SU-DHL-6 (cell line): ENCODE data around the gene RAB26.

Experiments
- H2AFZ ChIP-seq: fragments of 200-600 bp; sonication (generic); 2 replicates; pipeline ENCODE4 v1.6.1; 2014; ENCODE audit warnings: low read depth, mild to moderate bottlenecking, moderate library complexity, mixed read lengths, antibody characterized with exemption, low read length; ENCODE audit not compliant: severe bottlenecking
- H3F3A ChIP-seq: fragments of 200-600 bp; shearing (Covaris generic); 2 replicates; pipeline ENCODE4 v1.6.0; 2016; ENCODE audit warnings: antibody characterized with exemption, mild to moderate bottlenecking; ENCODE audit not compliant: insufficient read depth
- H3K27ac ChIP-seq: fragments of 200-600 bp; sonication (generic); 2 replicates; pipeline ENCODE4 v1.5.1; 2016; ENCODE audit warnings: low read depth, mild to moderate bottlenecking, low read length, moderate library complexity, mixed read lengths
- H3K27me3 ChIP-seq: fragments of 200-600 bp; sonication (generic), shearing (Covaris generic); 2 replicates; pipeline ENCODE4 v1.6.0; 2014; ENCODE audit warnings: mild to moderate bottlenecking, low read length
- H3K36me3 ChIP-seq: fragments of 200-600 bp; sonication (generic); 2 replicates; pipeline ENCODE4 v1.6.1; 2014; ENCODE audit warnings: mild to moderate bottlenecking, low read length, mixed read lengths
- H3K4me2 ChIP-seq: fragments of 300-600, 200-600 bp; shearing (Covaris generic), sonication (generic); 2 replicates; pipeline ENCODE4 v1.6.0; 2014; ENCODE audit warnings: low read length, low read depth, mild to moderate bottlenecking; ENCODE audit not compliant: poor library complexity, severe bottlenecking
- H3K4me3 ChIP-seq: fragments of 200-600 bp; sonication (generic); 2 replicates; pipeline ENCODE4 v1.5.1; 2014; ENCODE audit warnings: antibody characterized with exemption, low read length, mild to moderate bottlenecking, mixed read lengths; ENCODE audit not compliant: insufficient read depth, poor library complexity, severe bottlenecking
- H3K79me2 ChIP-seq: fragments of 200-600 bp; sonication (generic); 2 replicates; pipeline ENCODE4 v1.6.1; 2014; ENCODE audit warnings: mild to moderate bottlenecking, low read length, moderate library complexity; ENCODE audit not compliant: insufficient read depth
- H3K9ac ChIP-seq: fragments of 200-600 bp; sonication (generic); 2 replicates; pipeline ENCODE4 v1.7.0; 2014; ENCODE audit warnings: mild to moderate bottlenecking, low read length
- H3K9me2 ChIP-seq: fragments of 200-600 bp; sonication (generic); replicated peaks from 2 replicates; pipeline ENCODE4 v1.6.1; 2014; ENCODE audit warnings: low read length; ENCODE audit not compliant: insufficient read depth
- H3K9me3 ChIP-seq: fragments of 200-600 bp; sonication (generic); 2 replicates; pipeline ENCODE4 v1.6.1; 2014; ENCODE audit warnings: low read length, mixed read lengths; ENCODE audit not compliant: insufficient read depth
- H4K20me1 ChIP-seq: fragments of 200-600 bp; sonication (generic); 2 replicates; pipeline ENCODE4 v1.6.1; 2014; ENCODE audit warnings: low read depth, mild to moderate bottlenecking, antibody characterized with exemption, low read length, moderate library complexity, mixed read lengths
- EZH2phosphoT487 ChIP-seq: fragments of 200-600 bp; sonication (generic), shearing (Covaris generic); conservative IDR thresholded peaks from 2 replicates; pipeline ENCODE4 v1.6.1; 2018; ENCODE audit warnings: mild to moderate bottlenecking, antibody characterized with exemption, low read length, moderate library complexity, mixed read lengths
- TF ChIP-seq, protein P1 (sequence below): fragments of 200-600 bp; sonication (generic); IDR thresholded peaks from one replicate; pipeline ENCODE4 v1.5.1; 2017; ENCODE audit warnings: antibody characterized with exemption, mild to moderate bottlenecking, low read length, moderate library complexity; ENCODE audit not compliant: insufficient read depth, poor library complexity, severe bottlenecking

RAB26 gene

DNA sequence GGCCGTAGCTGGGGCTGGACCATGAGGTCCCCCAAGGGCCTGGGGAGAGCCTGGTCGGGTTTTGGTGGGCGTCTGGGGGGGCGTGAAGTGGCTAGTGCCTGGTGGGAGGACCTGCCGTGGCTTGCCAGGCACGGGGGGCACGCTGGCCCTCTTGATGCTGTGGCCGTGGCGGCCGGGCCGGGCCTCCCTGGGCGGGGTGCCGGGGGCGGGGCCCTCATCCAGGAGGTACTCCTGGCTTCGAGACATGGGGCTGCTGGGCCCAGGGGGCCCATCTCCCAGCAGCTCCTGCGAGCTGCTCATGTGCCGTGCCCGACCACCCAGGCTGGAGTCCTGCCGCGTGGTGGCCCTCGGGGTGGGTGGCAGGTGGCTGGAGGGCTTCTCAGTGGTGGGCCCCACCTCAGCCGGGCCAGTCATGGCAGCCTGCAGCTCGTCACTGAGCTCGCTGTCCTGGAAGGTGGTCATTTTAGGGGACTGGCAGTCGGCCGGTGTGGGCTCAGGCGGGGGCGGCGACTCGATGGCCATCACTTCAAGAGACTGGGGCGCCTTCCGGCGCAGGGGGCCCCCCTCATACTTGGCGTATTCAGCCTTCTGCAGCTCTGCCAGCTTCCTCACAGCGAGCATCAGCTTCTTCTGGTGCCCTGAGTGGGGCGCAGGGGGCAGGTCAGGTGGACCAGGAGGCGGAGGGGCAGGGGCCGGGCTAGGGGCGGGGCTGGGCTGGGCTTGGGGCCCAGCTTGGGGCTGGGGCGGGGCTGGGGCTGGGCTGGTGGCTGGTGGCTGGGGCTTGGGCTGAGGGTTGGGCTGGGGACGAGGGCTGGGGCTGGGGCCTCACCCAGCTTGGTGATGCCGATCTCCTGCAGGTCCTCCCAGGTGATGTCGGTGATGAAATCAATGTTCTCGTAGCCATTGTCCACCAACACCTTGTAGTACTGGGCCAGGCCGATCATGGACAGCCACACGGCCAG, 32.8 kb downstream of the RAB26 start:
- Histone ChIP-seq H3K79me2 (no peaks in the 10 kb centered on the region), H3K9me2 (no peaks in the 10 kb centered on the region), H3K27ac (no peak overlapping the region)

GRCh38 chr16:2181952-2182351, 33.5 kb downstream of the RAB26 start:
- no peak overlapping the region for H3K9ac ChIP-seq
- H3K79me2 ChIP-seq: no peaks in the 10 kb centered on the region
- no peaks in the 10 kb centered on the region for H3K36me3 ChIP-seq
- no peak overlapping the region for H3K4me2 ChIP-seq
- no peak overlapping the region for H3K4me3 ChIP-seq
- TF ChIP-seq EZH2phosphoT487: no peak
- TF ChIP-seq, protein P1, sequence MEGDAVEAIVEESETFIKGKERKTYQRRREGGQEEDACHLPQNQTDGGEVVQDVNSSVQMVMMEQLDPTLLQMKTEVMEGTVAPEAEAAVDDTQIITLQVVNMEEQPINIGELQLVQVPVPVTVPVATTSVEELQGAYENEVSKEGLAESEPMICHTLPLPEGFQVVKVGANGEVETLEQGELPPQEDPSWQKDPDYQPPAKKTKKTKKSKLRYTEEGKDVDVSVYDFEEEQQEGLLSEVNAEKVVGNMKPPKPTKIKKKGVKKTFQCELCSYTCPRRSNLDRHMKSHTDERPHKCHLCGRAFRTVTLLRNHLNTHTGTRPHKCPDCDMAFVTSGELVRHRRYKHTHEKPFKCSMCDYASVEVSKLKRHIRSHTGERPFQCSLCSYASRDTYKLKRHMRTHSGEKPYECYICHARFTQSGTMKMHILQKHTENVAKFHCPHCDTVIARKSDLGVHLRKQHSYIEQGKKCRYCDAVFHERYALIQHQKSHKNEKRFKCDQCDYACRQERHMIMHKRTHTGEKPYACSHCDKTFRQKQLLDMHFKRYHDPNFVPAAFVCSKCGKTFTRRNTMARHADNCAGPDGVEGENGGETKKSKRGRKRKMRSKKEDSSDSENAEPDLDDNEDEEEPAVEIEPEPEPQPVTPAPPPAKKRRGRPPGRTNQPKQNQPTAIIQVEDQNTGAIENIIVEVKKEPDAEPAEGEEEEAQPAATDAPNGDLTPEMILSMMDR: no peak
- no peaks in the 10 kb centered on the region for H3K9me2 ChIP-seq
- H3K27me3 ChIP-seq: no peaks in the 10 kb centered on the region
- H2AFZ ChIP-seq: no peak overlapping the region
- no peaks in the 10 kb centered on the region; the same call in 1 of the 2 replicates for H4K20me1 ChIP-seq
- no peaks in the 10 kb centered on the region for H3F3A ChIP-seq
- H3K27ac ChIP-seq: no peak overlapping the region
- no peaks in the 10 kb centered on the region for H3K9me3 ChIP-seq

More for the DNA sequence above, 32.8 kb downstream of the RAB26 start:
- H3K9me3 ChIP-seq: no peaks in the 10 kb centered on the region
- no peak overlapping the region for H3K9ac ChIP-seq
- no peak overlapping the region for H3K4me3 ChIP-seq
- H2AFZ ChIP-seq: no peak overlapping the region
- no peaks in the 10 kb centered on the region for H3K27me3 ChIP-seq
- H3K36me3 ChIP-seq: no peaks in the 10 kb centered on the region
- H4K20me1 ChIP-seq: no peaks in the 10 kb centered on the region; the same call in 1 of the 2 replicates
- H3F3A ChIP-seq: no peaks in the 10 kb centered on the region
- H3K4me2 ChIP-seq: no peak overlapping the region
- TF ChIP-seq, protein P1: no peak
- TF ChIP-seq EZH2phosphoT487: no peak

GRCh38 chr16:2183671-2184070, 35.2 kb downstream of the RAB26 start:
- TF ChIP-seq EZH2phosphoT487: no peak
- TF ChIP-seq, protein P1: no peak
- no peak overlapping the region for H2AFZ ChIP-seq
- H3K4me2 ChIP-seq: no peak overlapping the region
- H3K9me3 ChIP-seq: no peaks in the 10 kb centered on the region
- H4K20me1 ChIP-seq: no peaks in the 10 kb centered on the region; the same call in 1 of the 2 replicates
- no peak overlapping the region for H3K9ac ChIP-seq
- H3F3A ChIP-seq: no peaks in the 10 kb centered on the region
- no peaks in the 10 kb centered on the region for H3K79me2 ChIP-seq
- no peaks in the 10 kb centered on the region for H3K36me3 ChIP-seq
- no peaks in the 10 kb centered on the region for H3K27me3 ChIP-seq
- H3K9me2 ChIP-seq: no peaks in the 10 kb centered on the region
- no peak overlapping the region for H3K4me3 ChIP-seq
- no peak overlapping the region for H3K27ac ChIP-seq
